Measurements from ENCODE around the gene LIPN.

Gene LIPN

DNA sequence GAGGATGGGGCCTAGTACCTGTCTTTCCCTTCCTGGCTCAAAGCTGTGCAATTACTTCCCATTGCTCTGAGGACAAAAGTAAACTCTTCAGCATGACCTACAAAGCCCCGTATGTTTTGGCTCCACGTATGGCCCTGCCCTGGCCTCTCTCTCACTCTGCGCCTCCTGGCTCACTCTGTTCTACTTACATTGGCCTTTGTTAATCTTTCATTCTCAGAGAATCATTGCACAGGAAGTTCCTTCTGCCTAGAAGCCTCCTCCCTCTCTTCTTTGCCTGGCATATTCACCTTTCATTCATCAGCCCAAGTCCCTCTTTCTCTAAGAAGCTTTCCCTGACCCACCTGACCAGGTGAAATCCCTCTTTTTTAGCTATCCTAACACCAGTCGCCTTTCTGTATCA lies 66.6 kb downstream of the LIPN start:
- DNase-seq (ENCODE audit: low read depth, low spot score) = no peak

DNA sequence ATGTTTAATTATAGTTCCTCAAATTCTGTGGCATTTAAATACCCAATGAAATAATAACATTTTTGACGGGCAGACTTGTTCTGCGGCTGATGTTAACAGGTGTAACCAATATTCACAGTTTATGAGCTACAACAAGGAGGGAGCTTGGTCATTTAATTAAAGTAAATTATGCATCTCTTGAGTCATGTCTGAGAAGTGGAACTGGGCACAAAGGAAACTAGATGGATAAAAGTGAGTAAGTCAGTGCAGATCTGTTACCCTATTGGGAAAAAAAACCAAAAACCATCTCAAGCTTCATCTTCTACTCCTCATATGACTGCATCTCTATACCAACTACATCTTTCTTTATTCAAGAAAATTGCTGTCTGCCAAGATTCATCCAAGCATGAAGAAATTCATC lies 67.9 kb downstream of the LIPN start:
- DNase-seq (ENCODE audit: low read depth, low spot score) = no peak

DNA sequence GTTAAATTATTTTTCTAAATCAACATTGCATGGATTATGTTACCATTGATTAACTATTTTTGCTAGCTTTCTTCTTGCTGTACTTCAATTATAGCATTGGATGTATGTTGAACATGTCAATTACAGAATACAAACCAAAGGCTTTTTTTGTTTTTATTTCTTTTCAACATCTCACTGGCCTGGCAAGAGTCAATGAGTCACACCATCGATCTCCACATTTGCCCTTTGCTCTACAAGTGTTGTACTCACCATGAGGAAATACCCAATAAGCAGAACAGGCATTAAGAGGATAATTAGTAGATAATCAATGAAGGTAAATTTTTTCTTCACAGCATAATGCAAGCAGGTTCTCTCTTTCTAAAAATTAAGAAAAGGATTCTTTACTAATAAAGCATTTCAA lies 68.5 kb downstream of the LIPN start:
- DNase-seq (ENCODE audit: low read depth, low spot score) = no peak
